ENCODE results near the gene OR2J1.

DNA sequence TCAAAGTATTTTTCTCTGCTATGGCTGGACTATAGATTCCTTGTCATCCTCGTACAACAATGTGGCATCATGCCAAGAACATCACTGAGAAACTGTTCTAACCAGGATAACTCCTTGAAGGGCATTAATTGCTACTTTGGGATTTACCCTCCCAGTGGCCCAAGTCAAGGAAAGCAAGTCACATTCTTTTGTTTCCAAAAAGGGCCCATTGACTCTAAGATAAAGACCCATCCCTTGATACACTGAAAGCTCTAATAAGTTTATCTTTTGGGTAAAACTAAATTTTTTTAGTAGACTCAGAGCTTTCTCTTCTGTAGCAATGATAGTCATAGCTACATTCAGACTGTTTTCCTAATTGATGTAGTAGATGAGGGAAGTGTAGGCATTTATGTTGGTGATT, 8.5 kb downstream of the OR2J1 start, which contains the start of gene OR2J3:
- TF ChIP-seq CTCF (IDR thresholded peaks at IDR 0.05) (no peak), POLR2A (IDR thresholded peaks at IDR 0.05) (no peak)
